T-helper 2 cell (primary cell): ENCODE data around the gene CRB1.
A peak's percentile ranks its signal among the peaks of the same experiment; 100 is the strongest.

Experiments
- DNase-seq, 5 experiments: peaks; one replicate each; pipeline versions ENCODE4 v3.0.0 to v3.0.0-alpha.2; 2012 to 2022
- total RNA-seq, 2 donors: gene quantifications; one replicate each; lab custom pipeline; 2026; lab: John Stamatoyannopoulos, UW

CRB1 gene
- total RNA-seq, result 0 to 0.13 reads per million in 2 donors

- peak in 1 of 5 experiments; percentile 1 for DNase-seq
These were observed at the start of gene CRB1 for GRCh38 chr1:197268012-197268411. Gene CRB1 (plus strand): TSS chr1:197268252. CDS start chr1:197268413, 161 bp downstream.

- DNase-seq, result no peak
These were observed 49.2 kb upstream of the CRB1 start for GRCh38 chr1:197218857-197219256.

GRCh38 chr1:197222025-197222685 lies 45.9 kb upstream of the CRB1 start:
- DNase-seq, result no peak

GRCh38 chr1:197222780-197223179 lies 45.3 kb upstream of the CRB1 start:
- DNase-seq, result no peak

- no peak for DNase-seq
These were observed 43.9 kb upstream of the CRB1 start for GRCh38 chr1:197224160-197224559.

- DNase-seq, result no peak
These were observed 42.4 kb upstream of the CRB1 start for GRCh38 chr1:197225611-197226010.

- no peak for DNase-seq
These were observed 33.5 kb upstream of the CRB1 start for GRCh38 chr1:197234581-197234980.

GRCh38 chr1:197235355-197235754 lies 32.7 kb upstream of the CRB1 start:
- DNase-seq, result no peak

GRCh38 chr1:197247465-197247864 lies 20.6 kb upstream of the CRB1 start:
- DNase-seq, result no peak

- no peak for DNase-seq
These were observed 18.7 kb upstream of the CRB1 start for GRCh38 chr1:197249324-197249723.

- no peak for DNase-seq
These were observed 17.4 kb upstream of the CRB1 start for GRCh38 chr1:197250616-197251015.

- DNase-seq, result no peak
These were observed 15.1 kb upstream of the CRB1 start for GRCh38 chr1:197252973-197253372.

- no peak for DNase-seq
These were observed 13.2 kb upstream of the CRB1 start for GRCh38 chr1:197254866-197255265.

GRCh38 chr1:197264936-197265567 lies 3.0 kb upstream of the CRB1 start:
- DNase-seq, result no peak

- DNase-seq, result no peak
These were observed 1.0 kb downstream of the CRB1 start for GRCh38 chr1:197269053-197269452.

GRCh38 chr1:197272791-197273190 lies 4.7 kb downstream of the CRB1 start:
- DNase-seq, result no peak

GRCh38 chr1:197277166-197277565 lies 9.1 kb downstream of the CRB1 start:
- no peak for DNase-seq

- DNase-seq, result no peak
These were observed 16.3 kb downstream of the CRB1 start for GRCh38 chr1:197284325-197284724.

GRCh38 chr1:197284966-197285365 lies 16.9 kb downstream of the CRB1 start:
- DNase-seq, result no peak

- peak in 1 of 5 experiments; percentile 2 for DNase-seq
These were observed 17.6 kb downstream of the CRB1 start for GRCh38 chr1:197285526-197286205.

GRCh38 chr1:197286634-197287033 lies 18.6 kb downstream of the CRB1 start:
- DNase-seq, result no peak

- DNase-seq, result no peak
These were observed 19.8 kb downstream of the CRB1 start for GRCh38 chr1:197287863-197288262.

- DNase-seq, result no peak
These were observed 34.7 kb downstream of the CRB1 start for GRCh38 chr1:197302775-197303174.

- no peak for DNase-seq
These were observed 35.4 kb downstream of the CRB1 start for GRCh38 chr1:197303463-197303862.
